T-cell (primary cell): ENCODE measurements around the gene UBR1. TPM values are rescaled to one million over a fixed set of nuclear protein-coding genes. Genes with fewer than 3 reads are reported as not detected.
"Not testable (repeated sequence)": the region's sequence is repeated elsewhere in the genome, so short reads cannot be mapped to it uniquely, and the experiment has no call there.

Experiments
- ATAC-seq, 4 experiments: fragments of 200-7000 bp in 3 of 4; fragments of 150-1000 bp in 1 of 4; cut with Tn5 transposase; replicated peaks in 1 of 4; 1 replicate in 3 of 4; 2 replicates in 1 of 4; pipeline ENCODE4 v1.10.0; 2021; ENCODE audit warnings: moderate library complexity in 3 of 4, mild to moderate bottlenecking in 2 of 4, moderate number of reproducible peaks in 1 of 4
- CTCF ChIA-PET, 2 donors: fragments of 300-600 bp; sonication (Branson Sonifier 250); formaldehyde crosslinking; loops; one replicate each; lab custom pipeline; 2022; ENCODE audit warnings: antibody characterized with exemption in 2 of 2; lab: Charles Lee
- POLR2A ChIA-PET, 2 donors: fragments of 300-600 bp; sonication (Branson Sonifier 250); formaldehyde crosslinking; loops; one replicate each; lab custom pipeline; 2022; ENCODE audit warnings: antibody characterized with exemption in 2 of 2; lab: Charles Lee
- DNase-seq, 35 experiments: peaks; one replicate each; pipeline versions ENCODE4 v3.0.0 to v3.0.0-alpha.2; 2013 to 2023
- H3K27ac ChIP-seq: one replicate; pipeline ENCODE4 v1.5.1; 2013; ENCODE audit warnings: low read length
- H3K27me3 ChIP-seq, 2 experiments: replicated peaks in 1 of 2; 1 replicate in 1 of 2; 2 replicates in 1 of 2; pipeline versions ENCODE4 v1.6.1 to v1.7.0; 2013; ENCODE audit warnings: low read length in 1 of 2, mixed read lengths in 1 of 2; ENCODE audit not compliant: control insufficient read depth in 2 of 2, insufficient read depth in 2 of 2; ENCODE audit errors: extremely low read depth in 1 of 2
- H3K36me3 ChIP-seq, 2 donors: 1 replicate in 1 of 2; 2 replicates in 1 of 2; pipeline versions ENCODE4 v1.6.1 to v1.7.0; 2013; ENCODE audit warnings: low read length in 1 of 2; ENCODE audit not compliant: control insufficient read depth in 2 of 2, insufficient read depth in 1 of 2; ENCODE audit errors: extremely low read depth in 1 of 2
- H3K4me1 ChIP-seq, 2 experiments: 1 replicate in 1 of 2; 2 replicates in 1 of 2; pipeline versions ENCODE4 v1.6.1 to v1.7.0; 2013; ENCODE audit warnings: low read length in 2 of 2, mixed read lengths in 1 of 2; ENCODE audit not compliant: insufficient read depth in 2 of 2, control insufficient read depth in 1 of 2; ENCODE audit errors: extremely low read depth in 1 of 2
- H3K4me3 ChIP-seq, 2 donors: 1 replicate in 1 of 2; 2 replicates in 1 of 2; pipeline versions ENCODE4 v1.5.1 to v1.7.0; 2013; ENCODE audit warnings: mild to moderate bottlenecking in 2 of 2, low read length in 1 of 2, moderate library complexity in 1 of 2; ENCODE audit not compliant: control insufficient read depth in 1 of 2; ENCODE audit errors: extremely low read depth in 1 of 2
- H3K9me3 ChIP-seq: 2 replicates; pipeline ENCODE4 v1.7.0; 2013
- H3K27ac Mint-ChIP-seq, 2 donors: one replicate each; pipeline ENCODE4 v1.8.0; 2020 to 2021; ENCODE audit warnings: mild to moderate bottlenecking in 2 of 2, mixed read lengths in 2 of 2
- H3K27me3 Mint-ChIP-seq, 2 donors: one replicate each; pipeline ENCODE4 v1.8.0; 2021 to 2022; ENCODE audit warnings: mixed read lengths in 2 of 2
- H3K36me3 Mint-ChIP-seq: one replicate; pipeline ENCODE4 v1.8.0; 2021; ENCODE audit warnings: mixed read lengths
- H3K4me1 Mint-ChIP-seq, 3 donors: one replicate each; pipeline ENCODE4 v1.8.0; 2020 to 2022; ENCODE audit warnings: mixed read lengths in 3 of 3, mild to moderate bottlenecking in 1 of 3
- H3K4me3 Mint-ChIP-seq, 3 donors: one replicate each; pipeline ENCODE4 v1.8.0; 2020 to 2022; ENCODE audit warnings: mild to moderate bottlenecking in 3 of 3, mixed read lengths in 3 of 3, moderate library complexity in 3 of 3
- H3K9me3 Mint-ChIP-seq, 3 donors: one replicate each; pipeline ENCODE4 v1.8.0; 2020 to 2022; ENCODE audit warnings: mixed read lengths in 3 of 3
- WGBS: methylation state at CpG from one replicate; pipeline ENCODE4 v1.1.5; 2013; ENCODE audit warnings: missing lambda C conversion rate; ENCODE audit not compliant: insufficient coverage; 5-methylcytosine and 5-hydroxymethylcytosine counted together
- total RNA-seq, 35 experiments: library from RNA in 6 of 35; stranded (reverse) in 6 of 35; fragments of 120-200 nt in 1 of 35; gene quantifications; one replicate each; pipeline versions ENCODE4 v1.2.1 to v1.2.4 and lab custom pipeline; 2013 to 2026

The UBR1 gene
- total RNA-seq, 5 donors from 2014 or later (not counting 1 experiment from before 2014, with no cell fraction given): 35.0 to 55.6 (median 41.0) TPM

DNA sequence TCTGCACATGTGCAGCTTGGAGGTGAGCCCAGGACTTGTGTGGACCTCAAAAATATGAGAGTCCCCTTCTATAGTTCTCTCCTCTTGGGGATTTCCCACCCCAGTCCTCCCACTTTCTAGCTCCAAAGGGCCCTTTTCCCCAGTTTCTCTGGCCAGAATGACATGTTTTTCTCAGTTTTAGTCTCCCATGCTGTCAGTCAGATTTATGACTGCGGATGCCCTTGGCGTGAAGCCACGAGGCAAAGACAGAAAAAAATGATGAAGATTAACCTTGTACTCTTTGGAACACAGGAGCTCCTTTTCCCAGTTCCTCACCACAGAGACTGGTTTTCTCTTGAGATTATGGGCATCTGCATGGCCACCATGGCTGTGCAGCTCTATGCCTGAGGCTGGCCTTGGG lies 113.2 kb downstream of the UBR1 start:
- Histone ChIP-seq H3K9me3 (no peaks in the 10 kb centered on the region), H3K4me1 (no peaks in the 10 kb centered on the region), H3K36me3 (peaks cover 3 to 25% of the 10 kb centered on the region in 2 donors), H3K4me3 (no peak overlapping the region), H3K27me3 (no peaks in the 10 kb centered on the region), H3K27ac (no peak overlapping the region)
- Mint-ChIP-seq H3K4me3 (no peak overlapping the region), H3K9me3 (no peaks in the 10 kb centered on the region), H3K4me1 (no peaks in the 10 kb centered on the region), H3K27ac (no peak overlapping the region), H3K27me3 (no peaks in the 10 kb centered on the region), H3K36me3 (peaks cover 48% of the 10 kb centered on the region)
- DNase-seq (no peak), ATAC-seq (no peak)
- ChIA-PET POLR2A (no interaction called here), CTCF (no interaction called here)
- 100% methylated on average over 2 of the region's 3 CpGs for WGBS

DNA sequence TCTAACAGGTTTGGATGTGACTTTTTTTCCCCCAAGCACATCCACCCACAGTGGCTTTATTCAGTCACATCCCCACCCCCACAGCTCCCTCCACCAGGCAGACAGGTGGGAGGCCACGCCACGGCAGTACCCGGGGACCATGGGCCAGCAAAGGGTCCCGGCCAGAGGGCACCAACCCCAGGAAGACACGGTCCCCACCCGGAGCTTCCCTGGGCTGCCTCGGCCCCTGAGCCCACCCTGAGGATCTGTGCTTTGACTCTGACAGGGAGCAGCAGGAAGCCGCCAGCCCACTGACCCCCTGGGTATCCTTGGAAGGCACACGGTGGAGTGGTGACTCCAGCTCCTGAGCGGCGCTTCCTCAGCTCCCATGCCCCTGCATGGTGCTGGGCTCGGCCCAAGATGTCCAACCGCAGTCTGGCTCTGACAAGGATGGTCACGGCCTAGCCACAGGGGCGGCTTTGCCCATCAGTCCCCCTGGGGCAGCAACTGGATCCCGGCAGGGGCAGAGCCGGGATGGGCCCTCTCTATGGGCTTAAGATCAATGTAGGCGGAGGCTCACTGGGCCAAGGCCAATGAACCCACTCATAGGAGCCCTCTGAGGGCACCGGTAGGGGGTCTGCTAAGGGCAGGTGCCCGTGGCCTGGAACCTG lies 119.0 kb downstream of the UBR1 start:
- Mint-ChIP-seq H3K27me3 (no peaks in the 10 kb centered on the region), H3K27ac (no peak overlapping the region), H3K4me3 (no peak overlapping the region), H3K4me1 (no peaks in the 10 kb centered on the region), H3K36me3 (peaks cover 49% of the 10 kb centered on the region), H3K9me3 (no peaks in the 10 kb centered on the region)
- ATAC-seq (no peak), DNase-seq (no peak)
- Histone ChIP-seq H3K9me3 (no peaks in the 10 kb centered on the region), H3K27ac (no peak overlapping the region), H3K27me3 (no peaks in the 10 kb centered on the region), H3K36me3 (peaks cover 12 to 54% of the 10 kb centered on the region in 2 donors), H3K4me3 (no peak overlapping the region), H3K4me1 (no peaks in the 10 kb centered on the region)
- ChIA-PET POLR2A (no interaction called here), CTCF (no interaction called here)
- WGBS: 98% methylated on average over 16 of the region's 20 CpGs

DNA sequence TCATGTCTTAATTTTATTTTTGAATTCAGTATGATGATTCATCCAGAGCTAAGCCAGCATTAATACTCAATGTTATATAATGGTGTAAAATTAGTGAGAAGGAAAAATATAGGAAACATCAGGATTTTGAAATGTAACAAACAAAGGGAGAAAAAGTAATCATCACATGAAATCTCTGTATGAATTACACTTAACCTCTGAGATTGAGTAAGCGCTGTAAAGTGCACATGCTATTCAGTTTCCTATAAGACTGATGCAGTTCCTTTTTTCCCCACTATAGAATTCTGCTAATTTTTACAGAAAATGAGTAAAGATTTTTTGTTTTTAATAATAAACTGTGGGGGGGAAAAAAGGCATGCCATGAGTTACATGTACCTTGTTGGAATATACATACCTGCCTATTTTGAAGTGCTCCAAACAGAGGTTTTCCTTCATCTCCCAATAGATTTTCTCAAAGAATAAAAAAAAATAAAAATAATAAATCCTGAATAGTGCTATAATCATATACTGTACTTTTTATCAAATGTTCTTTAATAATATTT lies 121.3 kb downstream of the UBR1 start:
- no peak for ATAC-seq
- no peaks in the 10 kb centered on the region for H3K27me3 Mint-ChIP-seq
- ChIA-PET CTCF (no interaction called here), POLR2A (no interaction called here)
- peaks cover 54% of the 10 kb centered on the region for H3K36me3 Mint-ChIP-seq
- Histone ChIP-seq H3K9me3 (no peaks in the 10 kb centered on the region), H3K4me3 (no peak overlapping the region), H3K27ac (no peak overlapping the region), H3K4me1 (no peaks in the 10 kb centered on the region), H3K36me3 (peaks cover 13 to 62% of the 10 kb centered on the region in 2 donors), H3K27me3 (no peaks in the 10 kb centered on the region)
- H3K27ac Mint-ChIP-seq: no peak overlapping the region
- no peaks in the 10 kb centered on the region for H3K4me1 Mint-ChIP-seq
- no peak for DNase-seq
- no CpG with 5 or more reads among the region's 1 CpG for WGBS
- no peaks in the 10 kb centered on the region for H3K9me3 Mint-ChIP-seq
- no peak overlapping the region for H3K4me3 Mint-ChIP-seq

DNA sequence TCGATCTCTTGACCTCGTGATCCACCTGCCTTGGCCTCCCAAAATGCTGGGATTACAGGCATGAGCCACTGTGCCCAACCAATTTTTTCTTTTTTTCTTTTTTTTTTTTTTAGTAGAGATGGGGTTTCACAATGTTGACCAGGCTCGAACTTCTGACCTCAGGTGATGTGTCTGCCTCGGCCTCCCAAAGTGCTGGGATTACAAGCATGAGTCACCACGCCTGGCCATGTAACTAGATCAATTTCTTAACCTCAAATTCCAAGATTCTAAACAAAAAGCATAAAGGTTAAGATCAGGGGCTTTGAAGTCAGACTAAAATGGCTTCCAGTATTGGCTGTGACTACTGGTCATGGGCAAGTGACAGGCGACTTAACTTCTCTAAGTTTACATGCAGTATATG lies 126.7 kb downstream of the UBR1 start:
- H3K27me3 ChIP-seq, H3K27me3 Mint-ChIP-seq, H3K4me3 Mint-ChIP-seq, H3K4me1 Mint-ChIP-seq, H3K9me3 ChIP-seq, POLR2A ChIA-PET, H3K4me3 ChIP-seq, H3K4me1 ChIP-seq, ATAC-seq, H3K9me3 Mint-ChIP-seq, DNase-seq, H3K27ac ChIP-seq, CTCF ChIA-PET, H3K27ac Mint-ChIP-seq: not testable (repeated sequence)
- peaks cover 12 to 60% of the 10 kb centered on the region in 2 donors for H3K36me3 ChIP-seq
- peaks cover 64% of the 10 kb centered on the region for H3K36me3 Mint-ChIP-seq
- 92% methylated on average over 2 of the region's 6 CpGs for WGBS

DNA sequence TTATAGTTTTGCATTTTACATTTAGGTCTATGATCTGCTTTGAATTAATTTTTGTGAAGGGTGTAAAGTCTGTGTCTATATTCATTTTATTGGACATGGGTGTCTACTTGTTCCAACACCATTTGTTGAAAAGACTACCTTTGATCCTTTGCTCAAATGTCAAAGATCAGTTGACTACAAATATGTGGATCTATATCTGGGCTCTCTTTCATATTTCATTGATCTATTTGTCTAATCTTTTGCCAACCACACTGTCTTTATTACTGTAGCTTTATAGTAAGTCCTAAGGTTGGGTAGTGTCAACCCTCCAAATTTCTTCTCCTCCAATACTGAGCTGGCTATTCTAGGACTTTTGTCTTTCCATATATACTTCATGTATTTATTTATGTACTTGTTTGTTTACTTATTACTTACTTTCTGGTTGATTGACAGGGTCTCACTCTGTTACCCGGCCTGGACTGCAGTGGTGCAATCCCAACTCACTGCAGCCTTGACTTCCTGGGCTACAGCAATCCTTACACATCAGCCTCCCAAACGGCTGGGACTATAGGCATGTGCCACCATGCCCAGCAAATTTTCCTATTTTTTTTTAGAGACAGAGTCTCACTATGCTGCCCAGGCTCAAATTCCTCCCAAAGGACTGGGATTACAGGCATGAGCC lies 131.5 kb downstream of the UBR1 start:
- ChIA-PET POLR2A (no interaction called here), CTCF (no interaction called here)
- peak overlapping the region in 1 of 2 donors; percentile 8 for H3K27ac Mint-ChIP-seq
- peaks cover 14 to 51% of the 10 kb centered on the region in 2 donors for H3K36me3 ChIP-seq
- no peaks in the 10 kb centered on the region for H3K9me3 ChIP-seq
- DNase-seq (no peak), ATAC-seq (no peak)
- no peak overlapping the region for H3K4me3 ChIP-seq
- no peaks in the 10 kb centered on the region for H3K27me3 Mint-ChIP-seq
- no peaks in the 10 kb centered on the region for H3K4me1 Mint-ChIP-seq
- no peaks in the 10 kb centered on the region for H3K4me1 ChIP-seq
- peaks cover 82% of the 10 kb centered on the region for H3K36me3 Mint-ChIP-seq
- H3K4me3 Mint-ChIP-seq: no peak overlapping the region
- WGBS: 100% methylated on average over 2 of the region's 2 CpGs
- no peak overlapping the region for H3K27ac ChIP-seq
- H3K27me3 ChIP-seq: no peaks in the 10 kb centered on the region
- no peaks in the 10 kb centered on the region for H3K9me3 Mint-ChIP-seq

DNA sequence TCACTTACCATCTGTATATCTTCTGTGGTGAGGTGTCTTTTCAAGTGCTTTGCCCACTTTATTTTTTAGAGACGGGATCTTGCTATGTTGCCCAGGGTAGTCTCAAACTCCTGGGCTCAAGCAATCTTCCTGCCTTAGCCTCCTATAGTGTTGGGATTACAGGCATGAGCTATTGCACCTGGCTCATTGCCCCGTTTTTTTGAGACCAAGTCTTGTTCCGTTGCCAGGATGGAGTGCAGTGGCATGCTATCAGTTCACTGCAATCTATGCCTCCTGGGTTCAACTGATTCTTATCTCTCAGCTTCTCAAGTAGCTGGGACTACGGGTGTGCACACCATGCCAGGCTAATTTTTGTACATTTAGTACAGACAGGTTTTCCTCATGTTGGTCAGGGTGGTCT lies 132.7 kb downstream of the UBR1 start:
- no peak overlapping the region for H3K4me3 Mint-ChIP-seq
- no peaks in the 10 kb centered on the region for H3K9me3 Mint-ChIP-seq
- Histone ChIP-seq H3K4me3 (no peak overlapping the region), H3K36me3 (peaks cover 14 to 56% of the 10 kb centered on the region in 2 donors), H3K27me3 (no peaks in the 10 kb centered on the region), H3K27ac (no peak overlapping the region), H3K4me1 (no peaks in the 10 kb centered on the region), H3K9me3 (no peaks in the 10 kb centered on the region)
- 97% methylated on average over 3 of the region's 4 CpGs for WGBS
- CTCF ChIA-PET: no interaction called here
- no peak for DNase-seq
- H3K36me3 Mint-ChIP-seq: peaks cover 87% of the 10 kb centered on the region
- POLR2A ChIA-PET: no interaction called here
- H3K27ac Mint-ChIP-seq: no peak overlapping the region
- H3K27me3 Mint-ChIP-seq: no peaks in the 10 kb centered on the region
- no peak for ATAC-seq
- H3K4me1 Mint-ChIP-seq: no peaks in the 10 kb centered on the region
